Esophagus muscularis mucosa (tissue), 3 donors: Measurements from ENCODE around the gene NRAP.

Source experiments
- POLR2A ChIP-seq: fragments of 450-650 bp; IDR thresholded peaks from one replicate; pipeline ENCODE4 v1.6.1; 2017; ENCODE audit warnings: antibody characterized with exemption, moderate library complexity, mild to moderate bottlenecking, low read depth
- TF ChIP-seq, protein P1 (sequence below), 3 experiments: fragments of 200-600 bp in 2 of 3; fragments of 450-650 bp in 1 of 3; sonication (generic) in 2 of 3; IDR thresholded peaks; one replicate each; pipeline ENCODE4 v1.5.1; 2017 to 2019; ENCODE audit warnings: antibody characterized with exemption in 3 of 3, mild to moderate bottlenecking in 2 of 3, moderate library complexity in 1 of 3

DNA sequence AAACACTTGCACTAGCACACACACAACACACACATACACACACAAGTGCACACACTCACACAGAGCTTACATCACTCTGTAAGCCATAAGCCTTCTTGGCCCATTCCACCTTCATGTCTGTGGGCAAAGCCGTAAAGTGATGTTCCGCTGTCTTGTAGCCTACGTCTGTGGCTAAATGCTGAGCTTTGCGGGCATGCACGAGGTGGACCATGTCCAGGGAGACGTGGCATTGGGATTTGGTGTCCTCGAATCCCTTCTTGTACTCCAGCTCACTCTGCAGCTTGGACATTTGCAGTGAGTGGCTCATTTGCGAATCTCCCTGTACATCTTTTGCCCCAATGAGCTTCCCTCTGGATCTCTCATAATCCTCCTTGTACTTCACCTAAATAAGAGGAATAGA lies 42.0 kb downstream of the NRAP start:
- TF ChIP-seq, protein P1, sequence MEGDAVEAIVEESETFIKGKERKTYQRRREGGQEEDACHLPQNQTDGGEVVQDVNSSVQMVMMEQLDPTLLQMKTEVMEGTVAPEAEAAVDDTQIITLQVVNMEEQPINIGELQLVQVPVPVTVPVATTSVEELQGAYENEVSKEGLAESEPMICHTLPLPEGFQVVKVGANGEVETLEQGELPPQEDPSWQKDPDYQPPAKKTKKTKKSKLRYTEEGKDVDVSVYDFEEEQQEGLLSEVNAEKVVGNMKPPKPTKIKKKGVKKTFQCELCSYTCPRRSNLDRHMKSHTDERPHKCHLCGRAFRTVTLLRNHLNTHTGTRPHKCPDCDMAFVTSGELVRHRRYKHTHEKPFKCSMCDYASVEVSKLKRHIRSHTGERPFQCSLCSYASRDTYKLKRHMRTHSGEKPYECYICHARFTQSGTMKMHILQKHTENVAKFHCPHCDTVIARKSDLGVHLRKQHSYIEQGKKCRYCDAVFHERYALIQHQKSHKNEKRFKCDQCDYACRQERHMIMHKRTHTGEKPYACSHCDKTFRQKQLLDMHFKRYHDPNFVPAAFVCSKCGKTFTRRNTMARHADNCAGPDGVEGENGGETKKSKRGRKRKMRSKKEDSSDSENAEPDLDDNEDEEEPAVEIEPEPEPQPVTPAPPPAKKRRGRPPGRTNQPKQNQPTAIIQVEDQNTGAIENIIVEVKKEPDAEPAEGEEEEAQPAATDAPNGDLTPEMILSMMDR (IDR thresholded peaks at IDR 0.05), result no peak
- no peak for TF ChIP-seq POLR2A
